HCT116 (cell line): ENCODE data around the gene RPN1. TPM values are rescaled to one million over a fixed set of nuclear protein-coding genes. Genes with fewer than 3 reads are reported as not detected.

ENCODE experiments used
- ATAC-seq: fragments of 200-7000 bp; cut with Tn5 transposase; 2 replicates; pipeline ENCODE4 v1.9.1; 2020; ENCODE audit warnings: mild to moderate bottlenecking, moderate library complexity
- BruUV-seq: library from RNA; stranded (reverse); fragments of 400-500 nt; replicated peaks from 2 replicates; lab custom pipeline; 2021; lab: Mats Ljungman, UMichigan
- CTCF ChIA-PET: fragments of 300-600 bp; sonication (Branson Sonifier 250); formaldehyde crosslinking; loops from one replicate; lab custom pipeline; 2021; ENCODE audit warnings: antibody characterized with exemption; lab: Charles Lee
- POLR2A ChIA-PET: fragments of 300-600, 350-600 bp; sonication (Branson Sonifier 250); formaldehyde crosslinking; loops from one replicate; lab custom pipeline; 2021; ENCODE audit warnings: antibody characterized with exemption; lab: Charles Lee
- RAD21 ChIA-PET, 2 experiments: fragments of 300-600 bp; sonication (Branson Sonifier 250); formaldehyde crosslinking; loops; one replicate each; lab custom pipeline; 2023; ENCODE audit warnings: low total read pairs in 2 of 2; ENCODE audit not compliant: uncharacterized antibody in 2 of 2, unreplicated experiment in 2 of 2, low non-redundant PET in 1 of 2; lab: Charles Lee
- DNase-seq: peaks from one replicate; pipeline ENCODE4 v3.0.0-alpha.2; 2010; ENCODE audit warnings: low read depth, low spot score
- H2AFZ ChIP-seq: fragments of 200-600 bp; shearing (Covaris generic), sonication (generic); 2 replicates; pipeline ENCODE4 v1.6.1; 2017; ENCODE audit warnings: low read depth, mixed run types, mixed read lengths, antibody characterized with exemption, low read length; ENCODE audit not compliant: poor library complexity, severe bottlenecking
- H3K27ac ChIP-seq: 2 replicates; pipeline ENCODE4 v1.5.1; 2012; ENCODE audit warnings: low read depth, low read length
- H3K27me3 ChIP-seq: fragments of 200-600 bp; sonication (generic); 2 replicates; pipeline ENCODE4 v1.6.1; 2016; ENCODE audit warnings: mixed run types, low read length, mixed read lengths; ENCODE audit not compliant: insufficient read depth
- H3K36me3 ChIP-seq, 2 experiments: fragments of 200-500 bp in 1 of 2; fragments of 200-600 bp in 1 of 2; sonication (Bioruptor generic) in 1 of 2; sonication (generic) in 1 of 2; 2 replicates each; pipeline versions ENCODE4 v1.5.1 to v1.6.1; 2014 to 2016; ENCODE audit warnings: low read length in 2 of 2, inconsistent platforms in 1 of 2, mixed read lengths in 1 of 2, mixed run types in 1 of 2; ENCODE audit not compliant: insufficient read depth in 2 of 2, control insufficient read depth in 1 of 2
- H3K4me1 ChIP-seq, 2 experiments: fragments of 200-600 bp in 1 of 2; sonication (generic) in 1 of 2; 2 replicates each; pipeline versions ENCODE4 v1.5.1 to v1.6.1; 2012 to 2017; ENCODE audit warnings: low read length in 2 of 2, inconsistent platforms in 1 of 2, mild to moderate bottlenecking in 1 of 2, mixed read lengths in 1 of 2, mixed run types in 1 of 2, moderate library complexity in 1 of 2; ENCODE audit not compliant: insufficient read depth in 2 of 2, control insufficient read depth in 1 of 2
- H3K4me2 ChIP-seq: fragments of 200-600 bp; sonication (generic); 2 replicates; pipeline ENCODE4 v1.6.1; 2017; ENCODE audit warnings: mixed run types, low read length, mixed read lengths
- H3K4me3 ChIP-seq, 2 experiments: fragments of 200-600 bp in 1 of 2; sonication (generic) in 1 of 2; replicated peaks in 1 of 2; 2 replicates each; pipeline ENCODE4 v1.5.1; 2011 to 2016; ENCODE audit warnings: low read length in 2 of 2, control low read depth in 1 of 2, low read depth in 1 of 2, mild to moderate bottlenecking in 1 of 2, mixed read lengths in 1 of 2, mixed run types in 1 of 2
- H3K79me2 ChIP-seq: fragments of 200-600 bp; sonication (generic); 2 replicates; pipeline ENCODE4 v1.6.1; 2017; ENCODE audit warnings: mild to moderate bottlenecking, mixed run types, low read length, moderate library complexity, mixed read lengths; ENCODE audit not compliant: insufficient read depth
- H3K9ac ChIP-seq: fragments of 200-600 bp; sonication (generic); 2 replicates; pipeline ENCODE4 v1.6.1; 2016; ENCODE audit warnings: low read length, mixed read lengths
- H3K9me2 ChIP-seq: fragments of 200-600 bp; sonication (generic), shearing (Covaris generic); 2 replicates; pipeline ENCODE4 v1.6.1; 2017; ENCODE audit warnings: mixed run types, mild to moderate bottlenecking, moderate library complexity; ENCODE audit not compliant: insufficient read depth
- H3K9me3 ChIP-seq, 2 experiments: fragments of 200-500 bp in 1 of 2; fragments of 200-600 bp in 1 of 2; sonication (Bioruptor generic) in 1 of 2; sonication (generic) in 1 of 2; 2 replicates each; pipeline ENCODE4 v1.6.1; 2014 to 2017; ENCODE audit warnings: low read length in 2 of 2, mixed read lengths in 2 of 2, inconsistent platforms in 1 of 2, low read depth in 1 of 2, mild to moderate bottlenecking in 1 of 2, mixed run types in 1 of 2, moderate library complexity in 1 of 2; ENCODE audit not compliant: control insufficient read depth in 1 of 2, insufficient read depth in 1 of 2
- H4K20me1 ChIP-seq: fragments of 200-600 bp; sonication (generic), shearing (Covaris generic); 2 replicates; pipeline ENCODE4 v1.6.1; 2017; ENCODE audit warnings: mixed run types, mild to moderate bottlenecking, moderate library complexity; ENCODE audit not compliant: insufficient read depth
- ATF3 ChIP-seq: IDR thresholded peaks from 2 replicates; pipeline ENCODE4 v1.6.1; 2012
- CBX3 ChIP-seq: IDR thresholded peaks from 2 replicates; pipeline ENCODE4 v1.6.1; 2012; ENCODE audit warnings: low read depth
- CTCF ChIP-seq, 3 experiments: fragments of 200-600 bp in 1 of 3; sonication (generic) in 1 of 3; IDR thresholded peaks in 2 of 3; conservative IDR thresholded peaks in 1 of 3; 2 replicates each; pipeline ENCODE4 v1.5.1; 2012 to 2017; ENCODE audit warnings: low read depth in 2 of 3, low read length in 2 of 3, antibody characterized with exemption in 1 of 3, borderline replicate concordance in 1 of 3, control low read depth in 1 of 3, mild to moderate bottlenecking in 1 of 3, mixed read lengths in 1 of 3, mixed run types in 1 of 3, moderate library complexity in 1 of 3; ENCODE audit not compliant: insufficient read depth in 1 of 3
- EGR1 ChIP-seq: IDR thresholded peaks from 2 replicates; pipeline ENCODE4 v1.6.1; 2012; ENCODE audit warnings: low read depth
- ELF1 ChIP-seq: IDR thresholded peaks from 2 replicates; pipeline ENCODE4 v1.6.1; 2012; ENCODE audit warnings: low read depth, borderline replicate concordance
- JUND ChIP-seq: IDR thresholded peaks from 2 replicates; pipeline ENCODE4 v1.6.1; 2012
- MAX ChIP-seq: IDR thresholded peaks from 2 replicates; pipeline ENCODE4 v1.6.1; 2012
- POLR2AphosphoS5 ChIP-seq: IDR thresholded peaks from 2 replicates; pipeline ENCODE4 v1.6.1; 2011; ENCODE audit warnings: mild to moderate bottlenecking, low read depth, low read length, moderate library complexity
- RAD21 ChIP-seq: IDR thresholded peaks from 2 replicates; pipeline ENCODE4 v1.6.1; 2012; ENCODE audit warnings: low read depth, mild to moderate bottlenecking
- SP1 ChIP-seq: IDR thresholded peaks from 2 replicates; pipeline ENCODE4 v1.6.1; 2012; ENCODE audit warnings: low read depth
- TCF7L2 ChIP-seq: IDR thresholded peaks from 2 replicates; pipeline ENCODE4 v1.7.0; 2011; ENCODE audit warnings: borderline replicate concordance, inconsistent platforms; ENCODE audit not compliant: insufficient read depth, insufficient read length; ENCODE audit errors: extremely low read depth
- YY1 ChIP-seq: IDR thresholded peaks from 2 replicates; pipeline ENCODE4 v1.6.1; 2011; ENCODE audit warnings: low read length, low read depth, moderate library complexity, mild to moderate bottlenecking; ENCODE audit not compliant: insufficient replicate concordance; ENCODE audit errors: extremely low read depth
- ZFX ChIP-seq: fragments of 450-650 bp; IDR thresholded peaks from 2 replicates; pipeline ENCODE4 v1.6.1; 2017
- intact Hi-C: fragments of 100-400 bp; cut with micrococcal nuclease; formaldehyde crosslinking; loops from 2 replicates; pipeline ENCODE4 v1.10.0; 2022
- total RNA-seq: library from RNA; stranded (reverse); gene quantifications from one replicate; pipeline ENCODE4 v1.2.1, GENCODE V29; 2021; ENCODE audit not compliant: unreplicated experiment
- TF ChIP-seq, protein P1 (sequence below): IDR thresholded peaks from 2 replicates; pipeline ENCODE4 v1.6.1; 2012; ENCODE audit warnings: low read depth

RPN1 gene
- total RNA-seq, 1 experiment from 2014 or later = 218 TPM

DNA sequence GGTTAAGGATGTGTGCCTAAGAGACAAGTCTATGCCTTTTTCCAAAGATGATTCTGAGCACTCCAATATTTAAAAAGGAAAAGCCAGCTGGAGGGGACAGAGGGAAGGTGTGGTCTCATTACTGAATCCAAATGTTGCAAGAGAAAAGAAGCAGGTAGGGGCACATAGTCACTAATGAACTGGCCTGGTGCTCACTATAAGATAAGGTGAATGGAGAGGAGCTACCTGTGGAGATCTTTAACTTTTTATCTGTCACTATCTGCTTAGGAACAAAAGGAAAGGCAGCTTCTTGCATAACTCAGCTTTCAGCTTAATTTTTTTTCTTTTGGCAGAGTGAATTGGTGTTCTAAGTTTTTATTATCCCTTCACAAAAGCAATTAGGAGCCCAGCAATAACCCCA is 69.1 kb downstream of the RPN1 start:
- ChIA-PET POLR2A (no interaction called here), CTCF (interaction anchor here (1.0 to 1.5 kb wide), 3 partner anchors 9 to 486 kb away, joined by 3 to 5 read pairs (median 4); no protein-coding TSS in a partner anchor), RAD21 (no interaction called here)
- DNase-seq (no peak), ATAC-seq (no peak)
- Histone ChIP-seq H3K27ac (no peak overlapping the region), H3K27me3 (no peaks in the 10 kb centered on the region), H3K9me2 (no peaks in the 10 kb centered on the region), H3K36me3 (no peaks in the 10 kb centered on the region), H2AFZ (no peak overlapping the region), H3K9me3 (peaks cover 0 to 5% of the 10 kb centered on the region in 2 experiments; a peak in 1 of 4 replicates), H4K20me1 (no peaks in the 10 kb centered on the region), H3K79me2 (no peaks in the 10 kb centered on the region), H3K4me1 (peaks cover 0 to 10% of the 10 kb centered on the region in 2 experiments; a peak in 1 of 4 replicates), H3K4me3 (no peak overlapping the region), H3K9ac (no peak overlapping the region), H3K4me2 (no peak overlapping the region)
- no peak for TF ChIP-seq ATF3
- intact Hi-C loops = loop anchor here (5.0 kb wide), 2 partner anchors 274 to 484 kb away; no protein-coding TSS in a partner anchor
- no TSS peak for BruUV-seq

DNA sequence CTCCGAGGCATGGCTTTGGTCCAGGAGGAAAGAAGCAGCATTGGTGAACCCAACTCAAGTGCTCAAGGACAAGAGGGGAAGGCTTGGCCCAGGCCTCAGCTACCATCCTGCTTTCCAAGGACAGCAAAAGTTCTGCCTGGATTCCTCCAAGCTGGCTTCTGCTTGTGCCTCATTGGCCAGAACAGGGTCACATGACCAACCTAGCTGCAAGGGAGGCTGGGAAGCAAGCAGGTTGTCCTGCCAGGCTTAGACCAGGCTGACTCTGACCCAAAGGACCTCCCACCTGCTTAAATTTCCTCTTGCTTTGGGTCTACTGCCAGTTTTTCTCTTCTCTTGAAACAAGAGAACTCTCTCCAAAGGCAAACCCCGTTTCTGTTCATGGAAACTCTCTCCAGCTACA is 70.7 kb downstream of the RPN1 start:
- H2AFZ ChIP-seq = no peak overlapping the region
- ChIA-PET RAD21 (no interaction called here), CTCF (no interaction called here), POLR2A (no interaction called here)
- BruUV-seq = no TSS peak
- H3K4me3 ChIP-seq = no peak overlapping the region
- no peaks in the 10 kb centered on the region for H3K9me2 ChIP-seq
- H3K27ac ChIP-seq = no peak overlapping the region
- no peaks in the 10 kb centered on the region for H4K20me1 ChIP-seq
- H3K4me2 ChIP-seq = no peak overlapping the region
- intact Hi-C loops = loop anchor here (5.0 kb wide), 2 partner anchors 273 to 483 kb away; no protein-coding TSS in a partner anchor
- no peak overlapping the region for H3K9ac ChIP-seq
- H3K9me3 ChIP-seq = peaks cover 0 to 5% of the 10 kb centered on the region in 2 experiments; a peak in 1 of 4 replicates
- DNase-seq (no peak), ATAC-seq (no peak)
- peaks cover 0 to 10% of the 10 kb centered on the region in 2 experiments; a peak in 1 of 4 replicates for H3K4me1 ChIP-seq
- no peaks in the 10 kb centered on the region for H3K79me2 ChIP-seq
- no peaks in the 10 kb centered on the region for H3K36me3 ChIP-seq
- no peaks in the 10 kb centered on the region for H3K27me3 ChIP-seq
- TF ChIP-seq JUND (no peak), SP1 (no peak), EGR1 (no peak), ATF3 (no peak), ELF1 (no peak), RAD21 (no peak), TCF7L2 (no peak), CBX3 (no peak), ZFX (no peak), YY1 (no peak), MAX (no peak), POLR2AphosphoS5 (no peak), CTCF (IDR thresholded peaks at IDR 0.05 in 2 of 3, conservative IDR thresholded peaks at IDR 0.05 in 1 of 3; ENCODE audit: borderline replicate concordance in 1 of 3, insufficient read depth in 1 of 3, low read depth in 2 of 3, low read length in 2 of 3) (no peak)
- TF ChIP-seq, protein P1, sequence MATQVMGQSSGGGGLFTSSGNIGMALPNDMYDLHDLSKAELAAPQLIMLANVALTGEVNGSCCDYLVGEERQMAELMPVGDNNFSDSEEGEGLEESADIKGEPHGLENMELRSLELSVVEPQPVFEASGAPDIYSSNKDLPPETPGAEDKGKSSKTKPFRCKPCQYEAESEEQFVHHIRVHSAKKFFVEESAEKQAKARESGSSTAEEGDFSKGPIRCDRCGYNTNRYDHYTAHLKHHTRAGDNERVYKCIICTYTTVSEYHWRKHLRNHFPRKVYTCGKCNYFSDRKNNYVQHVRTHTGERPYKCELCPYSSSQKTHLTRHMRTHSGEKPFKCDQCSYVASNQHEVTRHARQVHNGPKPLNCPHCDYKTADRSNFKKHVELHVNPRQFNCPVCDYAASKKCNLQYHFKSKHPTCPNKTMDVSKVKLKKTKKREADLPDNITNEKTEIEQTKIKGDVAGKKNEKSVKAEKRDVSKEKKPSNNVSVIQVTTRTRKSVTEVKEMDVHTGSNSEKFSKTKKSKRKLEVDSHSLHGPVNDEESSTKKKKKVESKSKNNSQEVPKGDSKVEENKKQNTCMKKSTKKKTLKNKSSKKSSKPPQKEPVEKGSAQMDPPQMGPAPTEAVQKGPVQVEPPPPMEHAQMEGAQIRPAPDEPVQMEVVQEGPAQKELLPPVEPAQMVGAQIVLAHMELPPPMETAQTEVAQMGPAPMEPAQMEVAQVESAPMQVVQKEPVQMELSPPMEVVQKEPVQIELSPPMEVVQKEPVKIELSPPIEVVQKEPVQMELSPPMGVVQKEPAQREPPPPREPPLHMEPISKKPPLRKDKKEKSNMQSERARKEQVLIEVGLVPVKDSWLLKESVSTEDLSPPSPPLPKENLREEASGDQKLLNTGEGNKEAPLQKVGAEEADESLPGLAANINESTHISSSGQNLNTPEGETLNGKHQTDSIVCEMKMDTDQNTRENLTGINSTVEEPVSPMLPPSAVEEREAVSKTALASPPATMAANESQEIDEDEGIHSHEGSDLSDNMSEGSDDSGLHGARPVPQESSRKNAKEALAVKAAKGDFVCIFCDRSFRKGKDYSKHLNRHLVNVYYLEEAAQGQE = no peak
